Caki2 (cell line): Measurements from ENCODE around the gene BMPER. TPM values are rescaled to one million over a fixed set of nuclear protein-coding genes. Genes with fewer than 3 reads are reported as not detected.
A peak's percentile ranks its signal among the peaks of the same experiment; 100 is the strongest.

ENCODE experiments used
- DNase-seq: peaks from one replicate; pipeline ENCODE4 v3.0.0-alpha.2; 2015; ENCODE audit warnings: low read depth
- in situ Hi-C: cut with HindIII; loops from 2 replicates; pipeline ENCODE4 v1.10.0; 2016; ENCODE audit warnings: low sequenced_read_pairs, low pct_unique_long_range_greater_than_20kb, mixed read lengths
- total RNA-seq: library from RNA; depleted of rRNA; stranded (reverse); fragments of >200 nt; shearing (Covaris generic); gene quantifications from 2 replicates; pipeline ENCODE4 v1.2.3, GENCODE V29; 2014; ENCODE audit warnings: low replicate concordance

The BMPER gene
- total RNA-seq, 1 experiment from 2014 or later, result not detected

DNA sequence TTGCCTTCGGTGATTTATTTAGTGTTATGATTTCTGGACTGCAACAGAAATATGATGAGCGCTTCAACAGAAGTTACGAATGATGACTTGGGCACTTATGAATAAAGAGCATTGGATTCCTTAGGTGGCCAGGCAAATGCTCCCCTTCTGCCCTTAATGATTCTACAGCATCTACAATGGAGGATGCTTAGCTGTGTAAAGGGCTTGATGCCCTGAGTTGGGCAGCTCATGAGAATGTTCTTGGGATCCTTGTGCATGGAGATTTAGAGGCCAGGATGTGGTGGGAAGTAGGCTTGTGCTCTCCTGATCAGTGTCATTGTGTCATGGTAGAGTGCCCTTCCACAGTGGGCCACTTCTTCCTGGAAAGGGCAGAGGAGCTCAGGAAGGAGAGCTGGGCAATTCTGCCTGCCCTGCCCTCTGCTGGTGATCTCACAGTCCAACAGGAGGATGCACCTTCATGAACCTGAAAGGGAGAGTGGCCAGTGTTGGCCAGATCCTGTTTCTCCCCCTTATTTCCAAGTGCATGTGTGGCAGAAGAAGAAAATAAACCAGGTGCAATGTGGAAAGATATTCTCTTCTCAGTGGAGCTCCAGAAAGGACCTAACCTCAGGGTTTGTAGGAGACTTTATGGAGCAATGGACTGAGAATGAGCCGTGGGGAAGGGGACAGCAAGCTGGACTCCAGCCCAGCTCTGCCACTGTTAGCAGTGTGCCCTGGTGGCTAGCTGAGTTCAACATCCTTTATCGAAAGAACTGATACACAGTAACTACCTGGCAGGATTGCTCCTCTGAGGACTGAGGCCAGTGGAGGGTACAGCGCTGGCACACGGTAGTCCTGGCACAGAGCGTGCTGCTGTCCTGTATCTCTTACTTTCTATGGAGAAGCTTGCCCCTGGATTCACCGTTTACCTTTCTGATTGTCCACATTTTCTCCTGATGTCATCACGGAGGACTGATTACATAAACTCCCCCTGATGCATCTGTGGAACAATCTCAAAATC lies 182.9 kb downstream of the BMPER start:
- peak; percentile 27 for DNase-seq
- in situ Hi-C loops, result no loop called here

DNA sequence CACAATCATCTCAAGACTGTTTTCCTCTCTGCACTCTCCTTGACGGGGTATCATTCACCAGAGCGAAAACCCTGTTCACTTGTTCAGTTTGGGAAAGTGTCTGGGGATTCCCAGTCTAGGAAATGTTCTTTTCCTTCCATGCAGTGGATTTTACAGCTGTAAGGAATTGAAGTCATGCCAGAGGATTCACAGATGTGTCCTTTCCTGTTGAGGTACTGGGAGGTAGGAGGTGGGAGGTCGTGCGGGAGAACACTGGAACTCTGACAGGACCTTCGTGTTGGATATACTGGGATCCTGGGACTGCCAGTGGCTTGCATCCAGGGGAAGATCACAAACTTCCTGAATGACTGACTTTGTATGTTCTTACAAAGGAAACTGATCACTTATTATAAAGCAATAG lies 185.5 kb downstream of the BMPER start:
- DNase-seq, result no peak
- in situ Hi-C loops, result no loop called here

DNA sequence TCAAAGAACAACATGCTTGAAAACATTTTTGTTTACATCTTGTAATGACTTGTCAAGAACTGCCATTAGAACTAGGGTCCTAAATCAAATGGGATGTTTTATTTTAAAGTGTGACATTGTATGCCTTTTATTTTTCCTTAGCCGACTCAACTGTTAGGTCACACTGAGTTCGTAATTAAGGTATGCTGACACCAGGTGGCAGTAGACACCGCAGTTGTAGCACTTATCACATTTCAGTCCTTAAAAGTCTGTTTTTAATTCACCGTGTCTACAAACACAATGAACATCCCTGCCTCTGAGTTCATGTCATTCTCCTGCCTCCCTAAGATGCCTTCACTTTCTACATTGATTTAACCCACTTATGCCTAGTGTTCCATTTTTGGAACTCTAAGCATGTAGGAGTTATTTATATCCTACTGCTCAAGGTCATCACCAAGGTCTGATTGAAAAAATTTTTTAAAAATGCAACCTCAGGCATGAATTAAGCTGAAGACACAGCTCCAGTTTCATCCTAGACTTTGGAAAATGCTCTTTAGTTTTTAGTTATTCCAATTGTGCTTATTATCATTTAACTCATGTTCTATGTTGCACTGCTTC lies 186.1 kb downstream of the BMPER start:
- no peak for DNase-seq
- in situ Hi-C loops, result no loop called here

DNA sequence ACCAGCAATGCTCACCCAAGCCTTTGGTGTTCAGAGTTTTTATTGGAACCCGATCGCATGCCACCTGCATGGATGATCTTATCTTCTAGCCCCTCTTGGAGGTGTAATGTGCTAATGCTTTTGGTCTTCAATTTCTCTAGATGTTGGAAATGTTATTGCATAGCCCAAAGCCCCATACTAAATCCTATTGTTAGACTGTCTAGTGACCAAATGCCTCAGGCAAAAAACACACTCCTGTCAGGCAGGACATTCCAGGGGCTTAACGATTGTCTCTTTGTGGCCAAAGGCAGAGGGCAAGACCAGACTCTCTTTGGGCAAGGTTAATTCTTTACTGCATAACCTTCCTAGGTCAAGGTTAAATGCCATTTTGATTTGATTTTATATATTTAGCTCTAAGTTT lies 187.9 kb downstream of the BMPER start:
- in situ Hi-C loops, result no loop called here
- no peak for DNase-seq

DNA sequence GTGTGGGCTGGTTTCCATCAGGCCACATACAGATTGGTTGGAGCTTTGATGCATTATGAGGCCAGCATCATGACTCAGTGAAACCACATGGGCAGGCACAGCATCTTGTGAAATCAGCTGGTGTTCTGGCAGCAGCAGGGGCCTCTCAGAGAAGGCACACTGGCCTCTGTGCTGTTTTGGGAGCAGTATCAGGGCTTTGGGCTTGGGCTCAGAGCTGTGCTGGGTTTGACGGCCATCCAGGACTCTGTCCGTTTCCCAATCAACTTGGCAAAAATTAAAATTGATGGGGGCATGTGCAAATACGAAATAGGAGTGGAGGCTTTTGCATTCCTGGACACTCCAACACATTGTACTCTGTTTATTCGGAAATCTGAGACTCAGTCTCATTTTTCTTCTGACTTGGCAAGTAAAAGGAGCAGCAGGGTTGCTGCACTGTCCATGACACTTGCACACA lies 190.9 kb downstream of the BMPER start:
- no peak for DNase-seq
- in situ Hi-C loops, result no loop called here

DNA sequence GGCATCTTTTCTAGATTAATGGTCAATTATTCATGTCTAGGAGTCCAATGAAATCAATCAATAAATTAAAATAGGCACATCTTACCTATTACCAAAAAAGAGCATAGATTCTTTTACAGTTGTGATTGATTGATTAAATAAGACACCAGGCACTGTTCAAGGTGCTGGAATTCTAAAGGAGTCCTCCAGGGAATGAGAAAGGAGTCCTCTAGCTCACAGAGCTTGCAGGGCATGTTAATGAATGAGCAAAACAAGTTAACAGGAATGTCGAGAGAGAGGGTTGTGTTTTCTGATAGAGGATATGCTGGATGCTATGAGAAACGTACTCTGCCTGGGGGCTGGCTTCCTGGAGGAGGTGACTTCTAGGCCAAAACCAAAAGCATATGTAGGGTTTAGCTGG lies 191.4 kb downstream of the BMPER start:
- DNase-seq, result no peak
- in situ Hi-C loops, result no loop called here

DNA sequence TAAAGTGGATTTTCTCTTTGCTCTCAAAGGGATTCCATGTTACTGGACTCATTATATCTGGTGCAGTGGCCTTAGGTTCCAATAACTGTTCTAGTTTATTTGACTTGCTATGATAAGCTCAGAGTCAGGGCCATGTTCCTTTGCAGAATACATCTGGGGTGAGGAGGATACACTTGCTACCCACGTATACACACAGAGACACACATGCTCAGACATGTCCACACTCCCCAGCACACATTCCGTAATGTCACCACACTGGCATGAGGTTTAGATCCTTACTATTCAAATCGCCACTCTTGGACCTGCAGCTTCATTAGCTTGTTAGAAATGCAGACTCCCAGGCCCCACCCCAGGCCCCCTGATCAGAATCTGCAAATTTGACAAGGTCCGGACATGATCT lies 195.3 kb downstream of the BMPER start:
- in situ Hi-C loops, result no loop called here
- DNase-seq, result no peak

DNA sequence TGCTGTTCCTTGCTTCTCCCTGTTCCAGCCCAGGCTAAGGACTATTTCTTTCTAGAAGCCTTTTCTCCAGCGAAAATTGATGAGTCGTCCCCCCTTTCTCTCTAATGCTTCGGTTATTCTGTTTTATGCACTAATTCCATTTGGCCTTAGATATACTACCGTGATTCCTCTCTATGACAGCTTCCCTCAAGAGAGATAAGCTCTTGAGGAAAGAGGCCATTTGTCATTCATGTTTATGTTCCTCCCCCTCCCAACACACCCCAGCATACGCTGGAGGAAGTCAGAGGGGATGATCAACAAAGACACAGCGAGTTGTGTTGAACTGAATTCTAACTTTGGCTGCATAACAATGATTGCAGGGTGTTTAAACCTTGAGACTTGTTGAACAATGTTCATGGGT lies 198.8 kb downstream of the BMPER start:
- DNase-seq, result no peak
- in situ Hi-C loops, result no loop called here

DNA sequence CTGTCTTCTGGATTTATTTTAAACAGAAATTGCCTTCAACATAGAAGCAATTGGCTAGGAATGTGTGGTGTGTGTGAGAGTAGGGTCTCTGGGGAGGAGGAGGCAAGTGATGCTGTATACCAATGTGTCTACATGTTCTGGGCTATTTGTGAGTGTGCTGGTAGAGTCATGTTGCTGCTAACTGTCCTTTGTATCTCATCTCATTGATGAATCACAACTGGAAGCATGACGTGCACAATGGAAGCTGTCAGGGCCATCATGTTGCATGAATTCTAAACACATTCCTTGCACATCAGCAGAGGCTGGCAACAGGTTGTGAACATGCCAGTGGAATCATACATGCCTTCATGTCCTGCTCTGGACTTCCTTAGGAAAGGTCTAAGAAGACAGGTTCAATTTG lies 199.7 kb downstream of the BMPER start:
- in situ Hi-C loops, result no loop called here

DNA sequence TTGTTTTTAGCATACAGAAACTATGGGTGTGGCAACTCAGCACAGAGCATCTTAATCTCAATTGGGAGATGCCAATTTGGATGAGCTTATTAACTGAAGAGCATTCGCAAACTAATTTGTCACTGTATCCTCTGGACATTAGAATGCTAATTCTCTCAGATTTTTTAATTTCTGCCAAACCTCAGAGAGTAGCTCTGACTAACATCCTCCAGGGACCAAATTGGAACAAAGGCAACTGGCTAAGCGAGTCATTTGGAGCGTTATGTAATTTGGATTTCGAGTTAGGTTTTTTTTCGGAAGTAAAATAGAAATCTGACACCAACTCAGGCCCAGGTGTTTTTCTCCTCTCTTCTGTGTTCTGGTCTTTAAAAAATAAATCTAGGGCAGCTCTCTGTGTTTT lies 201.9 kb downstream of the BMPER start:
- in situ Hi-C loops, result no loop called here
- DNase-seq, result no peak

More for the DNA sequence above, 199.7 kb downstream of the BMPER start:
- DNase-seq, result no peak

DNA sequence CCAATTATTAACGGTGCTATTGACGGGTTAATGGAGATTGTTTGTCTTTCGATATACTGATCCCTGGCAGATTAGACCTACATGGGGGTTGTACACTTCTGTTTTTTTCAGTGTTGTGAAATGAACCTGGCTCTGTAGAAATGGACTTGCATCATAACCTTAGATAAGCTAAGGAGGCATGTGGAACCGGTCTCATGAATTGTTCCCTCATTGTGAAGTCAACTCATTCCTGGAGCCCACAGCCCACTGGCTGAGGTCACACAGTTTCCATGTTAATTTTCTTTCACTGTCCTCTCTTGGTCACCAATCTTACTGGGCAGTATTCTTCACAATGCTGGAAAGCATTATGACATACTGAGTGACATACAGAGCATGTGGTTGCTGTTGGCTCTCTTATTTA lies 202.8 kb downstream of the BMPER start:
- DNase-seq, result no peak
- in situ Hi-C loops, result no loop called here

DNA sequence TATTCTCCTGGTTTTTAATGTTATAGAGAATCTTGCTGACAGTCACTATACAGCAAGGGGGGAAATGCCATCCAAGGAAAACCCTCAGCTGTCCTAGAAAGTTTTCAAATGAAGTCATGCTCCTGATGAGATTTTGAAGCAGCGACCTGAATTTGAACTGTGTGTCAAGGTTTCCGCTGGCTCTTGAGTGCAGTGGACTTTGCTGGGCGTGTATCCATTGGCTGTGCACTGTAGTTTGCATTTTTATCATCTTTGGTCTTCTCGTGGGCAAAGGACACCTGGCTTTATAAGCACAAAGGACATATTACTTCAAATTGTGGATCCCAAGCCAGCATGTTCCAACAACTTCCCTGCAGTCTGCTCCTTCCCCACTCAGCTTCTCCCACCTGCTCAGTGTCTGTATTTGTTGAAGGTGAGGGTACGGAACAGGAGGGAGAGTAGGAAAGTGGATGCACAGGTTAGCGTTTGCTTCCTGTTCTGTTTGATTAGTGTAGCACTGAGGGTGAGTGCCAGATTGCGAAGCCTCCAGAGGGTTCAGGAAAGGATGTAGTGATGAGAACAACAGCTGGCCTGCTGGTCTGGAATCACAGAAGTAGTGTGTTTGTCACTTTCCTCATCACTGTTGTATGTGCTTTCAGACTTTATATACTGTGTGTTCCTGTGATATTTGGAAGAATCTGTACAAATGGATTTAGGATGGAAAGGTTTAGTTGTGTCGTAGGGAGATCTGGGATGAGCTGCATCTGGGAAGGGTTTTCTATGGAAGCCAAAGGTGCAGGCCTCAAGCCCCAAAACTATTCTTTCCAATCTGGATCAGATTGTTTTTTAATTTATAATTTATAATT lies 204.8 kb downstream of the BMPER start:
- DNase-seq, result no peak
- in situ Hi-C loops, result no loop called here

DNA sequence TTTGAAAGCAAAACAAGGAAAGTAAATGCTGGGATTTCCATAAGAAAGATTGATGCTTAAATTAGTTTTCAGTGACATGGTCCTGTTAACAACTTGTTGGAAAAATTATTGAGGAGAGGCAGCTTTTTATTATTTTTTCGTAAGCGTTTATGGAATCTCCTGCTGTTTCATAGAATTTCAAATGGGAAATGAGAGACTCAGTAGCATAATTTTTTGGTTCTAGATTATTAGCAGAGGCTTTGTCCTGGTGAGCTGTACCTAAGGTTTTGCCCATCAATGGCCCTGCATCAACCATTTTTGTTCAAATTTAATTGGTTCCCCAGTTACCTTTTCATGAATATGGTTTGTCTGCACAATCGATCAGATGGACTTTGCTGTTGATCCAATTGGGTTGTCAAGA lies 205.7 kb downstream of the BMPER start:
- no peak for DNase-seq
- in situ Hi-C loops, result no loop called here

DNA sequence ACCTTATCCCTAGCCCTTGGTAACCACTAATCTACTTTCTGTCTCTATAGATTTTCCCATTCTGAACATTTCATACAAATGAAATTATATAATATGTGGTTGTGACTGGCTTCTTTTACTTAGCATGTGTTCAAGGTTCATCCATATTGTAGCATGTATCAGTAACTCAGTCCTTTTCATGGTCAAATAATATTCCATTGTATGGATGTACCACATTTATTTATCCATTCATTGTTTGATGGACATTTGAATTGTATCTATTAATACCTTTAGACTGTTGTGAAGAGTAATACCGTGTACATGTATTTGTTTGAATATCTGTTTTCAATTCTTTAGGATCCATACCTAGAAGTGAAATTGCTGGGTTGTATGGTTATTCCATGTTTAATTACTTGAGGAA lies 210.2 kb downstream of the BMPER start:
- no peak for DNase-seq
- in situ Hi-C loops, result no loop called here

DNA sequence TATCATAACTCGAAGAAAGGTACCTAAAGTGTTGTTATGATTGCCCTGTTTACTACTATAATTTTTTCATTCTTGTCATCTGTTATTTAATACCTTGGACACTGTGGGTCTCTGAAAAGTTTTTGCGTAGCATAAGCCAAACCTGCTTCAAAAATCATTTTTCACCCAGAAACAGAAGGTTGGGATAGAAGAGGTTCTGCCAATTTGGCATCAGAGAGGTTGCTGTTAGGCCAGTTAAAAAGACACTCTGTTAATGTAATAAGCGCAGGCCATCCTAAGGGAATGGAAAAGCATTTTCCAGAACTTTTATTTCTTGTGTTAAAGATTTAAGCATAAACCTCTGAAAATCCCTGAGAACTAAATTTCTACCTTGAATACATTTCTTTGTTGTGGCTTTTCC lies 212.2 kb downstream of the BMPER start:
- no peak for DNase-seq
- in situ Hi-C loops, result no loop called here

DNA sequence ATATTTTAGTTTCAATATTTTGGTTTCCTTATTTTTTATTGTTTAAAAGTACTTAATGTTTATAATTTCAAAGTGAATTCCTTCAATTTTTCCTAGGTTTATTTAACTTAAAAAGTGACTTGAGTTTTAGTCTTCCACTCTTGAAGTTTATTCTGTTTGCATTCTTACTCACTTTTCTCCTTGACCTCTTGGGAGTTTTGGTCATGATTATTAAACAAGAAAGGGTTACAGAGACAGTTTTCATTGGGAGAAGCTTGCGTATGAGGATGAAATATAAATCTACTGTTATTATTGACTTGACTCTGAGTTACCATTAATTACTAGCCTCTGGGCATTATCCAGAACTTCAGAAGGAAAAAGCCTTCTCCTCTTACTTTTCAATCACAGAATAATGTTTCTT lies 216.0 kb downstream of the BMPER start:
- DNase-seq, result no peak
- in situ Hi-C loops, result no loop called here

DNA sequence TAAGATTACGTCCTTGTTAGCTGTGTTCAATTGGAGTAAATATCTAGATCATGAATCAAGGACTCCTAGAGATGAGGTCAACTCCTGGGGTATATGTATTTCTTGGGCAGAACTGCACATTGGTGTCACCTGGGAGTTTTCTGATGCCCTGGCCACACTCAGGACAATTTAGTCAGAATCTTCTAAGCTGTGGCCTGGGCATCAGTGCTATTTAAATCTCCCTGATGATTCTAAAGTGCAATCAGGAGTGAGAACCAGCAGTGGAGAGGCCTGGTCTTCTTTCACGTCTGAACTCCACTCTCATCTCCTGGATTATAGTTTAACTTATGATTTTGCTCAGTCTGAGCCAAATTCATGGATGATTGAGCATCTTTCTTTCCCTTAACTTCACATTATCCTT lies 218.0 kb downstream of the BMPER start:
- in situ Hi-C loops, result no loop called here
- peak; percentile 15 for DNase-seq

DNA sequence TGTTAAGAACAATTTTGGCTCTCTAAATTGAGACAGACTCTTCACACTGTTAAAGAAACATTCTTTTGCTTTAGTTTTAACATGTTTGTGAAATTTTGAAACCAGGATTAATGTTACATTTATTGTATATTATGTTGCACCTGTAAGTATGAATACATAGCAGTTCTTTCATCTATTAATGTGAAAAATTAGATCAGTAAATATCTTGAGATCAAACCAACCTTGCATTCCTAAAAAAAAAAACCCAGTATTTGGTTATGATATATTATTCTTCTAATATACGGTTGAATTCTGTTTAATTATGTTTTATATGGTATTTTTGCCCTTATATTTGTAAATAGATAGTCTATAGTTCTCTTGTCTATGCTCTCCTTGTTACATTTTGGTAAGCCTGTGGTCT lies 219.4 kb downstream of the BMPER start:
- in situ Hi-C loops, result no loop called here

DNA sequence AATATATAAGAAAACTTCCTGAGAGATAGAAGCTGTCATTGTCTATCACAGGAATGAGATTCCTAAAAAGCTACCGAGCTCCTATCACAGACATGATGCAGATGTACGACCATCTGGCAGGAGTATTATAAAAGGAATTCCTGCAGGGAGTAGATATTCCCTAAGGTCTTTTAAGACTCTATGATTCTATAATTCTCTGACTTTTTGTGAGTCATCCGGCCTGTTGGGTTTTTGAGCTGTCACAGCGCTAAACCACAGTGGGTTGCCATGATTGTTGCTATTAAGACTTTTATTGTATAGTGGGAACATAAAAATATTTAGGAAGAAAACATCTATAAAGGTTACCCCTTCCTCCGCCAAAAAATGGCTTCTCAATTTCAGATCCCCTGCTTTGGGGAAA lies 223.4 kb downstream of the BMPER start:
- DNase-seq, result no peak
- in situ Hi-C loops, result no loop called here

More for the DNA sequence above, 219.4 kb downstream of the BMPER start:
- DNase-seq, result no peak
